ENCODE results near the gene CTLA4. TPM values are rescaled to one million over a fixed set of nuclear protein-coding genes. Genes with fewer than 3 reads are reported as not detected.

The CTLA4 gene
- total RNA-seq, 1 experiment from 2014 or later = not detected

- CTCF ChIA-PET = interaction anchor here (1.3 to 1.5 kb wide), 4 partner anchors 94 to 684 kb away, joined by 3 to 11 read pairs (median 6); no protein-coding TSS in a partner anchor
- H3K4me1 Mint-ChIP-seq (ENCODE audit: low read depth, unreplicated experiment) = peaks cover 3% of the 10 kb centered on the region
- H3K36me3 Mint-ChIP-seq (ENCODE audit: insufficient read depth, unreplicated experiment) = no peaks in the 10 kb centered on the region
- H3K27me3 Mint-ChIP-seq (ENCODE audit: unreplicated experiment) = no peaks in the 10 kb centered on the region
- intact Hi-C loops (cut with micrococcal nuclease; ENCODE audit: unreplicated experiment) = loop anchor here (1.0 to 10.0 kb wide), 3 partner anchors 93 to 1074 kb away; no protein-coding TSS in a partner anchor
- BruUV-seq (replicated peaks) = no TSS peak
- DNase-seq = no peak
- no peaks in the 10 kb centered on the region for H3K9me3 Mint-ChIP-seq (ENCODE audit: low read depth, unreplicated experiment)
- no peak for TF ChIP-seq CTCF (IDR thresholded peaks at IDR 0.05; ENCODE audit: unreplicated experiment)
- no peak overlapping the region for H3K4me3 Mint-ChIP-seq (ENCODE audit: low read depth, unreplicated experiment)
- no peak overlapping the region for H3K27ac Mint-ChIP-seq (ENCODE audit: unreplicated experiment)
These were observed 41.2 kb downstream of the CTLA4 start for GRCh38 chr2:203908797-203909185.

GRCh38 chr2:203909261-203909967 is 41.8 kb downstream of the CTLA4 start:
- H3K27ac Mint-ChIP-seq (ENCODE audit: unreplicated experiment) = no peak overlapping the region
- H3K27me3 Mint-ChIP-seq (ENCODE audit: unreplicated experiment) = no peaks in the 10 kb centered on the region
- H3K4me1 Mint-ChIP-seq (ENCODE audit: low read depth, unreplicated experiment) = peaks cover 8% of the 10 kb centered on the region
- no peaks in the 10 kb centered on the region for H3K9me3 Mint-ChIP-seq (ENCODE audit: low read depth, unreplicated experiment)
- intact Hi-C loops (cut with micrococcal nuclease; ENCODE audit: unreplicated experiment) = loop anchor here (1.0 to 10.0 kb wide), 3 partner anchors 94 to 1075 kb away; no protein-coding TSS in a partner anchor
- DNase-seq = peak; percentile 54
- peak; percentile 70 for TF ChIP-seq CTCF (IDR thresholded peaks at IDR 0.05; ENCODE audit: unreplicated experiment)
- no peaks in the 10 kb centered on the region for H3K36me3 Mint-ChIP-seq (ENCODE audit: insufficient read depth, unreplicated experiment)
- BruUV-seq (replicated peaks) = no TSS peak
- CTCF ChIA-PET = interaction anchor here (0.5 to 1.5 kb wide), 9 partner anchors 9 to 1160 kb away, joined by 3 to 11 read pairs (median 5); no protein-coding TSS in a partner anchor
- H3K4me3 Mint-ChIP-seq (ENCODE audit: low read depth, unreplicated experiment) = no peak overlapping the region

DNA sequence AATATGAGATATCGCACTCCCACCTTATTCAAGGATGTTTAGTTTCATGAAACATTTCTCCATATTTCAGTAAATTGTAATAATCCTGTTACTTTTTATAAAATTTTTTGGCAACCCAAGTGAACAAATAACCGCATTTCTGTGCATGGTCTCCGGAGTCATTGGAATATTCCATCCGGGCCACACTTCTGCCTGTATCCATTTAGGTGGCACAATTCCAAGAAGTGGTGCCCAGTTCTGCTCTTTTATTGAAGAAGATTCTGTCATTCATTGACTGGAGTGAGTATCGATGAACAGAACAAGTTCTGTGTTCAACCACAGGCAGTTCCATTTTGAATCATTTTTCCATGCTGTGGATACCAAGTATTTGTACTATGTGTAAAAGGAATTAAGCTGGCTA is 42.4 kb downstream of the CTLA4 start:
- no TSS peak for BruUV-seq (replicated peaks)
- no peak for TF ChIP-seq CTCF (IDR thresholded peaks at IDR 0.05; ENCODE audit: unreplicated experiment)
- H3K4me1 Mint-ChIP-seq (ENCODE audit: low read depth, unreplicated experiment) = peaks cover 8% of the 10 kb centered on the region
- H3K4me3 Mint-ChIP-seq (ENCODE audit: low read depth, unreplicated experiment) = no peak overlapping the region
- no peak overlapping the region for H3K27ac Mint-ChIP-seq (ENCODE audit: unreplicated experiment)
- intact Hi-C loops (cut with micrococcal nuclease; ENCODE audit: unreplicated experiment) = loop anchor here (1.0 to 10.0 kb wide), 3 partner anchors 95 to 1075 kb away; no protein-coding TSS in a partner anchor
- no peaks in the 10 kb centered on the region for H3K9me3 Mint-ChIP-seq (ENCODE audit: low read depth, unreplicated experiment)
- H3K36me3 Mint-ChIP-seq (ENCODE audit: insufficient read depth, unreplicated experiment) = no peaks in the 10 kb centered on the region
- CTCF ChIA-PET = interaction anchor here (0.5 to 1.5 kb wide), 8 partner anchors 10 to 685 kb away, joined by 3 to 11 read pairs (median 4); no protein-coding TSS in a partner anchor
- no peaks in the 10 kb centered on the region for H3K27me3 Mint-ChIP-seq (ENCODE audit: unreplicated experiment)
- DNase-seq = no peak

DNA sequence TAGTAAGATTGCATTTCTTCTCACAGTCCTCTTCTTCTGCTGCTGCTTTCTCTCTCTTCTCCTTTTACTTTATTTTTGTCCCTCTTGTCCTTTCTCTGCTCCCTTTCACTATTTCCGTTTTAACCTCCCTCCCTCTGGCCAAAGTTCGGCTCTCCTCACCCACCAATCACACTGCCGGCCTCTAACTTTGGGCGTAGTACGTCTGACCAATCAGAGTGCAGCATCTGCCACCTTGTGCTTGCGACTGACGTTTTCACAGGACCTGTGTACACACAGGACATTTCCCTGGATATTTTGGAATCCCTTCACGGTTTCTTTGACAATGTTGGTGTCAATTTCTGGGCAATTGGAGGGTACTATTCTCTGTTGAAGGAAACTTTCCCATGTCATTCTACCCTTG is 46.4 kb downstream of the CTLA4 start:
- intact Hi-C loops (cut with micrococcal nuclease; ENCODE audit: unreplicated experiment) = no loop called here
- Mint-ChIP-seq H3K27me3 (ENCODE audit: unreplicated experiment) (no peaks in the 10 kb centered on the region), H3K27ac (ENCODE audit: unreplicated experiment) (no peak overlapping the region), H3K9me3 (ENCODE audit: low read depth, unreplicated experiment) (no peaks in the 10 kb centered on the region), H3K36me3 (ENCODE audit: insufficient read depth, unreplicated experiment) (no peaks in the 10 kb centered on the region), H3K4me3 (ENCODE audit: low read depth, unreplicated experiment) (no peak overlapping the region), H3K4me1 (ENCODE audit: low read depth, unreplicated experiment) (peaks cover 8% of the 10 kb centered on the region)
- CTCF ChIA-PET = no interaction called here
- DNase-seq = no peak
- no peak for TF ChIP-seq CTCF (IDR thresholded peaks at IDR 0.05; ENCODE audit: unreplicated experiment)
- BruUV-seq (replicated peaks) = no TSS peak

Measured in Calu3 (cell line).